Activated CD4-positive, alpha-beta T cell treated with anti-CD3 and anti-CD28 coated beads for 1 hour (primary cell): ENCODE data around the gene ASIP.
A peak's percentile ranks its signal among the peaks of the same experiment; 100 is the strongest.

Source experiments
- DNase-seq: peaks from one replicate; pipeline ENCODE4 v3.0.0-alpha.2; 2020

Gene ASIP

DNA sequence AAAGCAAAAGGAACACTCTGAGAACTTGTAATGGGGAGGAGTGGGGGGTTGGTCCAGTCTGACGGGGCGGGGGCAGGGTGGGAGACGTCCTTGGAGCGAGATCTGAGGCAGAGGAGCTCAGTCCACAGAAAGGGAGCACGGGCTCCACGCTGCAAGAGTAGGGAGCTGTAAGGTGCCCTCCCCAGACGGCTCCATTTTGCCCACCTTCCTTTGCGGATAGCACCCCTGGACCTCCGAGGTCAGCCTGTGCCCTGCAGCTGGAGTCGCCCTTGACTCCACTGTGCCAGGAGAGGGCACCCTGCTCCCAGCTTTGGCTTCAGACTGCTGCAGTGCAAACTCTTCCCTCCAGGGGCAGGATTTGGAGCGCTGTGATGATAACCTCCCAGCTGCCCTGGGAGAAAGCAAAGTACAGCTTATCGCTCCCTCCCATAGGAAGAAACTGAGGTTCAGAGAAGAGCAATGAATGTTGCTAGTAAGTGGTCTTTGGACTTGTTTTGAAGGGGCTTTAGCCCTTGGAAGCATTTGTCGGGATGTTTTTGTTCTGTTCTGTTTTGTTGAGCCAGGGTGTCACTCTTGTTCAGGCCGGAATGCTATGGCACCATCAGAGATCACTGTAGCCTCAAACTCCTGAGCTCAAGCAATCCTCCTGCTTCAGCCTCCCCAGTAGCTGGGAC is 71.5 kb downstream of the ASIP start:
- peak; percentile 74 for DNase-seq

DNA sequence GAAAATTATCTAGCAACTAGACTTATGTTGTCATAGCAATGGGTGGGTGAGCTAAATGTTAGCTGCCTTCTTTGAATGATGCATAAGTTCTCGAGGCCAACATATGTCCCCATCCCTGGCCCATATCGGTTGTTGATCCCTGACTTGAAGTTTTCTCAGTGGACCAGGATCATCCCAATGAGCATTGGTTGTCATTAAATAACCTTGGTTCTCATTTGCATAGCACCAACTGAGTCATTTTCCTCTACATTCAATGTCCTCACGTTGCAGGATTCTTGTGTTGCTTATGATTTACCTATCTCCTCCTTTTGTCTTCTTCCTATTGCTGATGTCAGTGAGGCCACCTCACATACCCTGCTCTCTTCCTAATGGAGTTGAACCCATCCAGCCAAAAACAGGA is 74.0 kb downstream of the ASIP start:
- no peak for DNase-seq

DNA sequence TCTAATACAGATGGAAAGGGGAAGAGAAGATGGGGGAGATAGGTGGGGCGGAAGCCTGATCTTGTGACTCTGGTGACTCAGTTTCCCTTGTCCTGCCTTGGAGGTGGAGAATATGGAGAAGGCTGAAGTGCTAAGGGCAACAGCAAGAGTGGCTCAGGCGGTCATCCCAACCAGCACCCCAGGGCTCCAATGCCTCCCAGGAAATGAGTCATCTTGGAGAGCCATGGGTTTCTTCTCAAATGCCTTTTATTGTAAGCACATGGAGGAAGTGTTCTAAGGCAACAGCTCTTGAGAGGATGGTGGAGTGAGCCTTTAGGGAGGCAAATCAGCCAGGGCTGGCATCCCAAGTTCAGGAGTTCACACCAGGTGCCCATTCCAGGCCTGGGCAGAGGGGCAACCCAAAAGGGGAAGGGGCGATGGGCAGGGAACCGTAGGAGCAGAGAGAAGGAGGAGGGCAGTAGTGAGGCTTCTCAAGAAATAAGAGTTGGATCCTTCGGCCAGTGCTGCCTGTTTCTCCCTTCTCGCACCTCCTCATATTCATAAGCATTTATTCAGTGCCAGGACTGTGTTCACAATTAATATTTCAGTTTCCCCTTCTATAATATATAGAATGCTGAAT is 75.1 kb downstream of the ASIP start:
- DNase-seq, result no peak
